SJCRH30 (cell line): ENCODE results near the gene LEFTY1. TPM values are rescaled to one million over a fixed set of nuclear protein-coding genes. Genes with fewer than 3 reads are reported as not detected.
A peak's percentile ranks its signal among the peaks of the same experiment; 100 is the strongest.
"Not testable (repeated sequence)": the region's sequence is repeated elsewhere in the genome, so short reads cannot be mapped to it uniquely, and the experiment has no call there.

Source experiments
- DNase-seq, 2 experiments: peaks; one replicate each; pipeline ENCODE4 v3.0.0-alpha.2; 2015 to 2020
- H3K27ac ChIP-seq: fragments of 250-450 bp; sonication (Bioruptor Pico); 2 replicates; pipeline ENCODE4 v1.5.1; 2020; ENCODE audit warnings: mild to moderate bottlenecking, moderate library complexity
- H3K27me3 ChIP-seq: fragments of 250-450 bp; sonication (Bioruptor Pico); 2 replicates; pipeline ENCODE4 v1.5.1; 2020; ENCODE audit warnings: mild to moderate bottlenecking, moderate library complexity
- H3K36me3 ChIP-seq: fragments of 250-450 bp; sonication (Bioruptor Pico); 2 replicates; pipeline ENCODE4 v1.5.1; 2020; ENCODE audit warnings: mild to moderate bottlenecking, moderate library complexity
- H3K4me1 ChIP-seq: fragments of 250-450 bp; sonication (Bioruptor Pico); 2 replicates; pipeline ENCODE4 v1.5.1; 2020; ENCODE audit warnings: mild to moderate bottlenecking, moderate library complexity
- H3K4me3 ChIP-seq: fragments of 250-450 bp; sonication (Bioruptor Pico); 2 replicates; pipeline ENCODE4 v1.5.1; 2020; ENCODE audit warnings: mild to moderate bottlenecking, moderate library complexity
- H3K9me3 ChIP-seq: fragments of 250-450 bp; sonication (Bioruptor Pico); replicated peaks from 2 replicates; pipeline ENCODE4 v1.5.1; 2020; ENCODE audit warnings: mild to moderate bottlenecking, moderate library complexity
- total RNA-seq: library from RNA; depleted of rRNA; stranded (reverse); fragments of >200 nt; shearing (Covaris generic); gene quantifications from 2 replicates; pipeline ENCODE4 v1.2.3, GENCODE V29; 2014

Gene LEFTY1
- total RNA-seq, 1 experiment from 2014 or later = 16.7 TPM

DNA sequence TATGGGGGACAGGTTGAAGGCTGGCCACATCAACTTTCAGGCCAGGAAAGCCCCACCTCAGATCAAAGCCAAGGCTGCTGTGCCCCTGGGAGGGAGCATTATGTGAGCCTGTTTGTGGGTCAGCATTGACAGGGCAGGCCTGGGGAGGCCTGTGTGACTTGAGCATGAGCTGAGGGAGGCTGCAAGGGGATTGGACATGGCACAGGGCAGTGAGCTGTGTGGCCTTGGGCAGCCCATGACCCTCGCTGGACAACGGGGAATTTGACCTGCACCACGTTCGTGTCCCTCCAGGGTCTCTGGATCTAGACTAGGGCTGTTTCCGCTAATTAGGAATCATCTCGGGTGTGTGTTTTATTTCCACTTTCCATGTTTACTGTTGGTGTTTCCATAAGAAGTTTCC lies 17.5 kb upstream of the LEFTY1 start:
- H3K36me3 ChIP-seq = no peaks in the 10 kb centered on the region
- H3K27ac ChIP-seq = no peak overlapping the region
- H3K4me3 ChIP-seq = no peak overlapping the region
- no peaks in the 10 kb centered on the region for H3K27me3 ChIP-seq
- H3K4me1 ChIP-seq = no peaks in the 10 kb centered on the region
- DNase-seq = no peak
- no peaks in the 10 kb centered on the region for H3K9me3 ChIP-seq

DNA sequence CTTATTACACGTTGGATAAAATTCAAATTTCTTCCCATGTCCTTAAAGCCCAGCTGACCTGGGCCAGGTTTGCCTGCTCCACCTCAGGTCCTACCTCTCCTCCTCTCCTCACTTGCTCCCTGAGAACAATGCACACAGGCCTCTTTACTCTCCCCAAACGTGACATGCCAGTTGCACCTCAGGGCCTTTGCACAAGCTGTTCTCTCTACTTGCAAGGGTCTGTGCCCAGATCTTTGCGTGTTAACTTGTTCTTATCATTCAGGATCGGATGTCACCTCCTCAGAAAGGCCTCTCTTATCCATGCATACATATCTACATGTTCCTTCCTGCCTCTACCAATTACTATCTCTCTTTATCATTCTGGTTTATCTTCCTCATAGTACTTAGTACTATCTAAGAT lies 14.7 kb upstream of the LEFTY1 start:
- Histone ChIP-seq H3K4me3 (no peak overlapping the region), H3K27me3 (no peaks in the 10 kb centered on the region), H3K36me3 (no peaks in the 10 kb centered on the region), H3K27ac (no peak overlapping the region), H3K4me1 (no peaks in the 10 kb centered on the region), H3K9me3 (no peaks in the 10 kb centered on the region)
- no peak for DNase-seq

DNA sequence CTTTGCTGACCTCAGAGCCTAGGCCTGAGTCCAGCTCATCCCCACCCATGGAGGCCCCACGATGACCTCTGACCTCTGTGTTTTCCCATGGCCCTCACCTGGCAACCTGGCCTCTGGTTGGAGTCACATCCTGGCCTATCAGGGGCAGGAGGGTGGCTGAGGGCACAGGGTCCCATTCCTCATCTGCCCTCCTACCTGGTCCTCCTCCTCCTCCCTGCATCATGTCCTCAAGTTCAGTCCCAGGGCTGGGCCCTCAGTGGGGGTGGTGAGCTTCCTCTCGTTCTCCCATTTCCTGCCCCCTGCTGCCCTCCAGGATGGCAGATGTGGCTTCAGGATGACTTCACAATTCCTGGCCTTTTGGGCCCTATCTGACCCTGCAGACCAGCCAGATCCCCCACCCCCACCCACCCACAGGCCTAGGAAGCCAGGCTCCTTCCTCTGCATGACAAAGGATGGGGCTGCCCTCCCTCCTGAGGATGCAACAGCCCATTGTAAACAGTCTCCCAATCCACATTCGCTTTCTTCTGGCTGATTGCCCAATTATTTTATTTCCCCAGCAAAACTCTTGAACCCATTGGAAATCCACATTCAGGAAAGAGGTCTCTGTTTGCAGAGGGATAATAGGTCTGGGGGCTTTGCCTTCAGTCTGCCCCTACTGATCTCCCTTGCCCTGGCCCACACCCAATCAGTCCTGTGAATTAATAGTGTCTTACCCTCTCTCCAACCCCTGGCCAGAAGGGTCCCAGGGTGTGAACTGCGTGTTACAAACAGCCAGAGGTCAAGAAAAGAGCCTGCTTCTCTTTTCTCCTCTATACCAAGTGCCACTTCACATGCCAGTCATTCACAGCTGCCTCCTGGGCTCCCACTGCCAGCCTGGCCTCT lies 10.3 kb upstream of the LEFTY1 start:
- H3K27me3 ChIP-seq = no peaks in the 10 kb centered on the region
- H3K27ac ChIP-seq = no peak overlapping the region
- no peak for DNase-seq
- H3K9me3 ChIP-seq = no peaks in the 10 kb centered on the region
- H3K4me1 ChIP-seq = peaks cover 12% of the 10 kb centered on the region
- no peak overlapping the region for H3K4me3 ChIP-seq
- no peaks in the 10 kb centered on the region for H3K36me3 ChIP-seq

DNA sequence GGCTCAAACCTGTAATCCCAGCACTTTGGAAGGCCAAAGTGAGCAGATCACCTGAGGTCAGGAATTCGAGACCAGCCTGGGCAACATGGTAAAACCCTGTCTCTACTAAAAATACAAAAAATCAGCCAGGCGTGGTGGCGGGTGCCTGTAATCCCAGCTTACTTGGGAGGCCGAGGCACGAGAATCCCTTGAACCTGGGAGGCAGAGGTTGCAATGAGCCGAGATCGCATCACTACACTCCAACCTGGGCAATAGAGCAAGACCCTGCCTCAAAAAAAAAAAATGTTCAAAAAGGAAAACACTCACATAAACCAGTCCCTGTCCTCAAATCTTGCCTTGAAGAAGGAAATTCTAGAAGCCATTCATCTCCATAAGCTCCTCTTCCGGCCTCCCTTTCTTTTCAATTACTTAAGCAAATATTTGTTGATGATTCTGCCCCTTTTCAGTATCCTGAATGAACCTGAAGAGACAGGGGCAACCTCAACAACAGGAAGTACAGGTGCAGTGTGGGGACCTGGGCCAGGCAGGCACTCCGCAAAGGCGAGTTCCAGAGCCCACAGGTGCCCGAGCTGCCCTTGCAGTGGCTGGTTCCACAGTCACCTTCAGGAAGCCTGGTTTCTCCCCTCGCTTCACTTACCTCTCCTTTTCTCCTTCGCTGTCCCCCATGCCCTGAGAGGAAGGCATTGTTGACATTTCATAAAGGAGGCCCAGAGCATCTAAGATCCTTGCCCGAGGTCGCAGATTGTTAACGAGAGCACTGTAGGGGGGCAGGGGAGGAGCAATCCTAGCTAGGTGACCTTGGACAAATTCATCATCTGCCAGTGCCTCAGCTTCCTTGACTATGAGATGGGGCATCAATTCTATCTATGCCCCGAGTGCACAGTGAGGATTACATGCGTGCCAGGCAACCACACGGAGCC lies 8.9 kb upstream of the LEFTY1 start:
- DNase-seq = no peak
- Histone ChIP-seq H3K27me3 (no peaks in the 10 kb centered on the region), H3K4me1 (peaks cover 13% of the 10 kb centered on the region), H3K4me3 (no peak overlapping the region), H3K9me3 (no peaks in the 10 kb centered on the region), H3K36me3 (no peaks in the 10 kb centered on the region), H3K27ac (no peak overlapping the region)

DNA sequence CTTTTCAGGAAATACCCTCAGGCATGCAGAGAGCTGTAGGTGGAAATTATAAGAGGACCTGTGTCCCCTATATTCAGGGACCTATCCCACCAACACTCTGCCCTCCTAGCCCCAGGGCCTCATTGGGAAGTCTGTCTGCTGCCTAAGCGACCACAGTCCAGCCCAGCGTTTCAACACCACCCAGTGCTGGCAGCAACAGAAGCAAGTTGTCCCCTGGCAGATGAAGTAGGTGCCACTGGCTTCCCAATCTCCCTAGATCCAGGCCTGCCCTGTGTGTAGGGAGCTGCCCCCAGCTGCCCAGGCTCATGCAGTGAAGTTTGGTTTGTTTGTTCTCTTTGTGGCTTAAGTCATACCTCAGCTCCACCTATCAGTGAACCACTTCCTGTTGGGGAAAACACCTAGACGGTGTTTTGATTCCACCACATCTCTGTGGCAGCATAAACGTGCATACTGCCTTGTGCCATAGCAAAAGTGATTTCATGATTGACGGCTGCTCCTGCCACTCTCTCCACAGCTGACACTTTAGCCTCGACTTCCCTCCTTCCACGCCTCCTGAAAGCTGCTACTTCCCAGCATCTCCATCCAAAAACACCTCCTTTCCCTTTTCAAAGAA lies 8.1 kb upstream of the LEFTY1 start:
- no peaks in the 10 kb centered on the region for H3K36me3 ChIP-seq
- DNase-seq = peak in 1 of 2 experiments; percentile 33
- no peak overlapping the region for H3K4me3 ChIP-seq
- H3K27ac ChIP-seq = no peak overlapping the region
- H3K4me1 ChIP-seq = peaks cover 13% of the 10 kb centered on the region
- no peaks in the 10 kb centered on the region for H3K27me3 ChIP-seq
- no peaks in the 10 kb centered on the region for H3K9me3 ChIP-seq

DNA sequence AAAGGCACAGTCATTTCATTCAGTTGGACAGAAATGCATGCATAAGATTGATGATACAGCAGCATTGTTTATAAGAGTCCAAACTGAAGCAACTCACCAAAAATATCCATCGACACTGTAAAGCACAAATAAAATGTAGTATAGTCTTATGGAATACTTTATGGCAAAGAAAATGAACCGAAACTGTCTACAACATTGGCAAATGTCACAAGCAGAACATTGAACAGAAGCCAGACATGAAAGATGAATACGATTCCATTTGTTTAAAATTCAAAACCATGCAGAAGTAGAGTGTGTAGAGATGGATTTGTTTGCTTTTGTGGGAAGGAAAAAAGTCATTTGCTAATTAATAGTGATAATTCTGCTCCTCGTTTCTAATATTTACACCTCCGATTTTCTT lies 7.5 kb upstream of the LEFTY1 start:
- DNase-seq = no peak
- Histone ChIP-seq H3K4me3 (no peak overlapping the region), H3K36me3 (no peaks in the 10 kb centered on the region), H3K27me3 (no peaks in the 10 kb centered on the region), H3K27ac (no peak overlapping the region), H3K9me3 (no peaks in the 10 kb centered on the region), H3K4me1 (peaks cover 17% of the 10 kb centered on the region)

DNA sequence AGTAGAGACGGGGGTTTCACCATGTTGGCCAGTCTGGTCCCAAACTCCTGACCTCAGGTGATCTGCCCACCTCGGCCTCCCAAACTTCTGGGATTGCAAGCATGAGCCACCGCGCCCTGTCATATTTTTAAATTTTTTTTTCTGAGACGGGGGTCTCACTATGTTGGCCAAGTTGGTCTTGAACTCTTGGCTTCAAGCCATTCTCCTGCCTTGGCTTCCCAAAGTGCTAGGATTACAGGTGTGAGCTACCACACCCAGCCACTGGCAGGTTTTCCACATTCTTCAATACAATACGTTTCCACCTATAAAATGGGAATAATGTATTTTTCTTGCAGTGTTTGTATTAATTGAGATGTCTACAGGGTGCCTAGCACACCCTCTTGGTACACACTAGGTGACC lies 3.4 kb upstream of the LEFTY1 start:
- Histone ChIP-seq H3K27ac (no peak overlapping the region), H3K36me3 (no peaks in the 10 kb centered on the region), H3K4me3 (no peak overlapping the region), H3K4me1 (peaks cover 43% of the 10 kb centered on the region), H3K27me3 (no peaks in the 10 kb centered on the region), H3K9me3 (no peaks in the 10 kb centered on the region)
- DNase-seq = no peak

DNA sequence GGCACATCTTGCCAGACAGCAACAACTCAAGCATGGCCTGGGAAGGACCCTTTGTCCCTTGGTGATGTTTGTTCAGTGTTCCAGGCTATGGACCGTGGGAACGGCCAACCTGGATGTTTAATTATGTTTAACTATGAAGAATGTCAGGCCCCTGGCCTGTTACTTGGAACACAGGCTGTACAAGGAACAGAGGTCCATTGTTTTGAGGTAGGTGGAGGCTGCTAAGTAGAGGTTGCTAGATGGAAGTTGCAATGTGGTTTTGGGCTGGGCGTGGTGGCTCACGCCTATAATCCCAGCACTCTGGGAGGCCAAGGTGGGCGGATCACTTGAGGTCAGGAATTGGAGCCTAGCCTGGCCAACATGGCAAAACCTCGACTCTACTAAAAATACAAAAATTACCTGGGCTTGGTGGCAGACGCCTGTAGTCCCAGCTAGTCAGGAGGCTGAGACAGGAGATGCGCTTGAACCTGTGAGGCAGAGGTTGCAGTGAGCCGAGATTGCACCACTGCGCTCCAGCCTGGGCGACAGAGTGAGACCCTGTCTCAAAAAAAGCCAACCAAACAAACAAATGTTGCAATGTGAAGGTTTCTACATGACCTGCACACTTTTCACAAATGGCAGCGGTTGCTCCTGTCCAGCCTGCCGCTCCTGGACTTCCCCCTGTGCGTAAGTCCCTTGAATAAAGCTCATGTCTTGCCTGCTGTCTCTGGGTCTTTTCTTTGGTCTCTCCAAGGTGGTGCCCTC lies 2.5 kb upstream of the LEFTY1 start:
- Histone ChIP-seq H3K9me3 (no peaks in the 10 kb centered on the region), H3K4me1 (peaks cover 35% of the 10 kb centered on the region), H3K27me3 (no peaks in the 10 kb centered on the region), H3K4me3 (no peak overlapping the region), H3K27ac (peak overlapping the region; percentile 84), H3K36me3 (no peaks in the 10 kb centered on the region)
- DNase-seq = peak; percentile 72 to 83

DNA sequence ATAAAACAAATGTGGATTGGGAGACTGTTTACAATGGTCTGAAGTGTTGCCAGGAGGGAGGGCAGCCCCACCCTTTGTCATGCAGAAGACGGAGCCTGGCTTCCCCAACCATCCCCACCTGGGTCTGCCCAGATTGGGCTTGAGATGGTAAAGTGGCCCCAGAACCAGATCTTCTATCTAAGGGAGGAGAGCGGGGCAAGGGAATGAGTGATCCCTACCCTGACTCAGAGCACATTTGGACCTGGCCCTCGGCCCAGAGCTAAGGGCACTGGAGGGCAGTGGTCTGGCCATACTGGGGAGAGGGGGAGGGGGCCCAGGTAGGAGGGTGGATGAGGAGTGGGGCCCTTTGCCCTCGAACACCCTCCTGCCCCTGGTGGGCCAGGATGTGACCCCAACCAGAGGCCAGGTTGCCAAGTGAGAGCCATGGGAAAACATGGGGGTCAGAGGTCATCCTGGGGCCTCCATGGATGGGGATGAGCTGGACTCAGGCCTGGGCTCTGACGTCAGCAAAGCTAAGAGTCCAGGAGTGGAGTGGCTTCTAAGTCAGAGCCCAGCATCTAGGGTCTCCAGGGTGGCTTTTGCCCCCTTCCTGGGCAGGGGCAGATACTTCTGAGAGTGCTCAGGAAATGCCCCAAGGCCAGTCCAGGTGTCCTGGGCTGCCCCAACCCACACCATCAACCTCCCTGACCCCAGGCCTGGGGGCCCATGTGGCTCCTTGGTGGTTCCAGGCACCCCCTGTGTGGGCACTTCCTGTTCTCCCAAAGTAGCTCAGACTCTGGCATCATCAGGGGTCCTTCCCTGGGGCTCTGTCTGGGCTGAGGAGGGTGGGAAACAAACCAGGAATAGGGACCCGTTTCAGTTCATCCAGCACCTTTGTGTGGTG lies 1.6 kb upstream of the LEFTY1 start:
- peaks cover 35% of the 10 kb centered on the region for H3K4me1 ChIP-seq
- DNase-seq = no peak
- no peaks in the 10 kb centered on the region for H3K27me3 ChIP-seq
- H3K27ac ChIP-seq = peak overlapping the region; percentile 84
- no peaks in the 10 kb centered on the region for H3K36me3 ChIP-seq
- H3K9me3 ChIP-seq = no peaks in the 10 kb centered on the region
- no peak overlapping the region for H3K4me3 ChIP-seq

DNA sequence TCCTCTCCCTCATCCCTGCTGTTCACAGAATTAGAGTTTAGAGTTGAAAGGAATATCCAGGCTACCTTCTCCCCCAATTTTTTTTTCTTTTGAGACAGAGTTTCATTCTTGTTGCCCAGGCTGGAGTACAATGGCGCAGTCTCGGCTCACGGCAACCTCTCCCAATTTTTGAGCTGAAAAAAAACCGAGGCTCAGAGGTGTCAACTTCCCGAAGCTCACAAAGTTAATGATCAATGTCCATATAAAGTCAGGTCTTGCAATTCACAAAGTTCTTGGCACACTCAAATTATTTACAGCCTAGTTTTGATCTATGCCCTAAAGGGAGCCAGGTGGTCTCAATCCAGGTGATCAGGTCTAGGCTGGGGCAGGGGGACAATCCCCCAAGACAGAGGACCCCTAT lies 797 bp upstream of the LEFTY1 start:
- DNase-seq = no peak
- H3K36me3 ChIP-seq = no peaks in the 10 kb centered on the region
- H3K4me1 ChIP-seq = peaks cover 35% of the 10 kb centered on the region
- no peak overlapping the region for H3K4me3 ChIP-seq
- H3K9me3 ChIP-seq = no peaks in the 10 kb centered on the region
- no peaks in the 10 kb centered on the region for H3K27me3 ChIP-seq
- H3K27ac ChIP-seq = peak overlapping the region; percentile 84

DNA sequence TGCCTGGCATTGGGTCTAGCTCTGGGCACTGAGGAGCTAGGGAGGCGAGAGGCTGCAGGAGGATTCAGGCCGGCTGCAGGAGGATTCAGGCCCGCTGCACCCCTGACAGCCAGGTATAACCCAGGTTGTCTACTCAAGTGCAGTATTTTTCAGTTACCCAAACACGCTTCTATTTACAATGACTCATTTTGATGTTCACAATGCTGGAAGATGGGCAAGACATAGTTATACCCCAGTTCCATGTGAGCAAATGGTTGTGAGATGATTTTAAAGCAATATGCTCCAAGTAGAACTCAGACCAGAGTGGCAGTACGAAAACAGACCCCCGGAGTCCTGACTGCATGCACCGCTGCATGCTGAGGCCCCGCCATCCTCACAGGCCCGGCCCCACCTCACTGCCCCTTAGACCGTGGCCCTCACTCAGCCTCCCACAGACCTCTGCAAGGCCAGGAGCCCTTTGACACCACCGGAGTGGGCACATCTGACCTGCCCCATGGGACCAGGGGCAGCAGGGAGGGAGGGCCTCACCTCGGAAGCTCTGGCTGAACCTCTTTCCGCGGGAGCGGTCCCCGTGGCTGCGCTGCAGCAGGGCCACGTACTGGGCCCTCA lies 553 bp downstream of the LEFTY1 start:
- peak overlapping the region; percentile 84 for H3K27ac ChIP-seq
- no peaks in the 10 kb centered on the region for H3K27me3 ChIP-seq
- no peak for DNase-seq
- H3K4me3 ChIP-seq = peak overlapping the region; percentile 45
- no peaks in the 10 kb centered on the region for H3K36me3 ChIP-seq
- H3K9me3 ChIP-seq = no peaks in the 10 kb centered on the region
- peaks cover 30% of the 10 kb centered on the region for H3K4me1 ChIP-seq

DNA sequence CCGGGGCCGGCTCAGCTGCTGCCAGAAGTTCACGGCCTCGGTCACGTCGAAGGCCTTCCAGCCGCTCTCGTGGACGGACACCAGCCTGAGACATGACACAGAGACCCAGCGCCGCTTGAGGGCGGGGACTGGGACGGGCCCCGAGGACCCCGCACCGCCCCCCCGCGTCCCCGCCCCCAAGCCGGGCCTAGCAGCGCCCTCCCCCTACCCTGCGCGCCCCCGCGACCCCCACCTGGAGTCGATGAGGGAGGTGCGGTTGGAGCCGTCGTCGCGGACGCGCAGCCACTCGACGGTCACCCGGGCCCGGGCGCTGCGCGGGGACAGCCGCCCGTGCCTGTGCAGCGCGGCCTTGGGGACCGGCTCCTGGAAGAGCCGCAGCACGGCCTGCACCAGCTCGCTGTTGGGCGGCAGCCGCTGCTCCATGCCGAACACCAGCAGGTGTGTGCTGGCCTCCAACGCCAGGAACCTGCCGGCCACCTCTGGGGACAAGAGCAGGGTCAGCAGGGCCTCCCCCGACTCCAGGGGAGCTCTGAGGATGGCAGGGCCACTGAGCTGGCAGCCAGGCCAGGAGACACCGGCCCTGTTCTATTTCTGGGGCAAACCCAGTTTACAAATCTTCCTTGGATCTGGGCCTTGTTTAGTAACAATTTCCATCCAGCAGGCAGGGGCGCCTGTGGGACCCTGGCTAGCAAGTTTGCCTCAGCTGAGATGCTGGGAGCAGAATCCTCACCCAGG lies 1.2 kb downstream of the LEFTY1 start:
- not testable (repeated sequence) for H3K4me3 ChIP-seq, H3K27ac ChIP-seq, H3K36me3 ChIP-seq, H3K27me3 ChIP-seq, DNase-seq, H3K9me3 ChIP-seq
- peaks cover 30% of the 10 kb centered on the region for H3K4me1 ChIP-seq

DNA sequence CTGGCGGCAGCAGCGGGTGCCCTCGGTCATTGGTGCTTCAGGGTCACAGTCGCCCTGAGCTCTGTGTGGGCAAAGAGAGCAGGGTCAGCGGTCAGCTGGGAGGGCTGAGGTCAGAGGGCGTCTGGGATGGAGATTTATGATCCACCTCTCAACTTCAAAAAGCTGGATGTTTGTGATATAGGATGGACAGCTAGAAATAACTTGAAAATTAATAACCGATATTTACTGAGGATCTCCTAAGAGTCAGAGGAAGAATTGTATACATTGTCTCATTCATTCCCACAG lies 2.0 kb downstream of the LEFTY1 start:
- DNase-seq = no peak
- no peaks in the 10 kb centered on the region for H3K36me3 ChIP-seq
- no peaks in the 10 kb centered on the region for H3K27me3 ChIP-seq
- H3K27ac ChIP-seq = no peak overlapping the region
- H3K4me3 ChIP-seq = no peak overlapping the region
- H3K9me3 ChIP-seq = no peaks in the 10 kb centered on the region
- peaks cover 30% of the 10 kb centered on the region for H3K4me1 ChIP-seq
